Heart left ventricle (tissue), 16 donors: ENCODE results near the gene ZNF219. TPM values are rescaled to one million over a fixed set of nuclear protein-coding genes. Genes with fewer than 3 reads are reported as not detected.

Source experiments
- ATAC-seq, 4 donors: fragments of 200-7000 bp; cut with Tn5 transposase; one replicate each; pipeline ENCODE4 v1.9.1; 2020 to 2022; ENCODE audit warnings: moderate library complexity in 4 of 4, mild to moderate bottlenecking in 3 of 4, moderate number of reproducible peaks in 1 of 4
- DNase-seq, 5 donors: peaks; one replicate each; pipeline ENCODE4 v3.0.0-alpha.2; 2020
- H3K27ac ChIP-seq, 12 donors: fragments of 200-600 bp; sonication (generic) in 4 of 12; one replicate each; pipeline versions ENCODE4 v1.5.0 to v1.8.0; 2016 to 2022; ENCODE audit warnings: mild to moderate bottlenecking in 2 of 12
- H3K27me3 ChIP-seq, 9 donors: fragments of 200-600 bp; sonication (generic) in 2 of 9; one replicate each; pipeline versions ENCODE4 v1.5.1 to v1.8.0; 2016 to 2022; ENCODE audit warnings: mild to moderate bottlenecking in 3 of 9
- H3K36me3 ChIP-seq, 9 donors: fragments of 200-600 bp; sonication (generic) in 2 of 9; one replicate each; pipeline versions ENCODE4 v1.5.0 to v1.8.0; 2018 to 2022; ENCODE audit warnings: mild to moderate bottlenecking in 2 of 9
- H3K4me1 ChIP-seq, 12 donors: fragments of 200-600 bp; sonication (generic) in 4 of 12; one replicate each; pipeline versions ENCODE4 v1.5.0 to v1.8.0; 2016 to 2022; ENCODE audit warnings: mild to moderate bottlenecking in 3 of 12
- H3K4me3 ChIP-seq, 12 donors: fragments of 200-600 bp; sonication (generic) in 4 of 12; one replicate each; pipeline versions ENCODE4 v1.5.0 to v1.8.0; 2017 to 2022; ENCODE audit warnings: mild to moderate bottlenecking in 9 of 12, moderate library complexity in 4 of 12
- H3K9me3 ChIP-seq, 12 donors: fragments of 200-600 bp; sonication (generic) in 4 of 12; one replicate each; pipeline versions ENCODE4 v1.5.0 to v1.8.0; 2016 to 2022; ENCODE audit warnings: mild to moderate bottlenecking in 1 of 12
- POLR2A ChIP-seq, 2 donors: fragments of 450-650 bp; IDR thresholded peaks; one replicate each; pipeline ENCODE4 v1.6.1; 2017; ENCODE audit warnings: antibody characterized with exemption in 2 of 2, mild to moderate bottlenecking in 2 of 2, moderate library complexity in 2 of 2
- WGBS, 4 donors: extraction: QIAGEN DNeasy Blood & Tissue Kit in 2 of 4; methylation state at CpG; one replicate each; pipeline versions ENCODE4 v1.1.5 to v1.1.7; 2013 to 2018; 5-methylcytosine and 5-hydroxymethylcytosine counted together
- intact Hi-C, 10 donors: fragments of 100-400 bp; cut with DNase I; formaldehyde crosslinking; loops; one replicate each; pipeline versions ENCODE4 v1.11.1 to v1.14.2; 2022
- polyA plus RNA-seq, 2 donors: library from polyadenylated mRNA; stranded (reverse); fragments of 200-250 nt; gene quantifications; one replicate each; pipeline ENCODE4 v1.2.3, GENCODE V29; 2013
- total RNA-seq, 9 donors: library from RNA; depleted of rRNA in 2 of 9; stranded (reverse); fragments of >200 nt in 2 of 9; fragmentation: NEBNext Ultra II Directional in 3 of 9; extraction: Animal tissue kit (Norgen Biotek cat#: 25700) in 3 of 9; gene quantifications; one replicate each; pipeline versions ENCODE4 v1.1.0 to v1.2.4, GENCODE V29; 2016 to 2023
- TF ChIP-seq, protein P1 (sequence below), 12 donors: fragments of 200-600 bp; sonication (generic) in 4 of 12; IDR thresholded peaks; one replicate each; pipeline versions ENCODE4 v1.5.0 to v1.8.0; 2018 to 2022; ENCODE audit warnings: antibody characterized with exemption in 12 of 12, mild to moderate bottlenecking in 5 of 12
- donor health status: ischemic (EF 13 %, LVEDD 7.1; RV severe dilation, severe dysfunction).
- donor health status: healthy with polysubstance abuse.
- donor health status: DM: no; HTN: yes; CAD: no.
- donor health status: DM: no; HTN: no; CAD: no.
- donor health status: ischemic (EF 25% LVEDD 6.9; RV normal size, moderate dysfunction).
- donor health status: ischemic (EF 25% LVEDD 5.7; RV mildly dilated, moderate dysfunction).
- donor health status: healthy.
- donor health status: DM: yes; HTN: yes; CAD: no.
- donor health status: ischemic (EF 35%, LVEDD 5.7; RV mildly dilated, moderate dysfunction).
- donor health status: nonischemic (EF 11% LVEDD 7.7; RV severe dilation, severe dysfunction).
- donor health status: DM: yes; HTN: yes; CAD: no.
- donor health status: PGD.
- donor health status: ischemic (EF 29% LVEDD 5.4; RV normal size, mild dysfunction).
- donor health status: nonischemic (EF 23%, LVEDD 6.1; RV moderate dilation, normal function).

ZNF219 gene
- total and polyA plus RNA-seq, 11 donors = 33.9 to 97.9 (median 43.0) TPM

GRCh38 chr14:21118933-21119332 lies 20.5 kb upstream of the ZNF219 start:
- H3K27ac ChIP-seq = no peak overlapping the region
- H3K4me3 ChIP-seq = no peak overlapping the region
- no peak for DNase-seq
- H3K36me3 ChIP-seq = no peaks in the 10 kb centered on the region
- WGBS, 4 donors = 94 to 96% (median 94%) methylated on average over 3 of the region's 3 CpGs
- no peak for ATAC-seq
- intact Hi-C loops = no loop called here
- H3K27me3 ChIP-seq = peaks cover 0 to 9% (median 0%) of the 10 kb centered on the region in 9 donors
- H3K4me1 ChIP-seq = no peaks in the 10 kb centered on the region
- H3K9me3 ChIP-seq = no peaks in the 10 kb centered on the region
- TF ChIP-seq, protein P1, sequence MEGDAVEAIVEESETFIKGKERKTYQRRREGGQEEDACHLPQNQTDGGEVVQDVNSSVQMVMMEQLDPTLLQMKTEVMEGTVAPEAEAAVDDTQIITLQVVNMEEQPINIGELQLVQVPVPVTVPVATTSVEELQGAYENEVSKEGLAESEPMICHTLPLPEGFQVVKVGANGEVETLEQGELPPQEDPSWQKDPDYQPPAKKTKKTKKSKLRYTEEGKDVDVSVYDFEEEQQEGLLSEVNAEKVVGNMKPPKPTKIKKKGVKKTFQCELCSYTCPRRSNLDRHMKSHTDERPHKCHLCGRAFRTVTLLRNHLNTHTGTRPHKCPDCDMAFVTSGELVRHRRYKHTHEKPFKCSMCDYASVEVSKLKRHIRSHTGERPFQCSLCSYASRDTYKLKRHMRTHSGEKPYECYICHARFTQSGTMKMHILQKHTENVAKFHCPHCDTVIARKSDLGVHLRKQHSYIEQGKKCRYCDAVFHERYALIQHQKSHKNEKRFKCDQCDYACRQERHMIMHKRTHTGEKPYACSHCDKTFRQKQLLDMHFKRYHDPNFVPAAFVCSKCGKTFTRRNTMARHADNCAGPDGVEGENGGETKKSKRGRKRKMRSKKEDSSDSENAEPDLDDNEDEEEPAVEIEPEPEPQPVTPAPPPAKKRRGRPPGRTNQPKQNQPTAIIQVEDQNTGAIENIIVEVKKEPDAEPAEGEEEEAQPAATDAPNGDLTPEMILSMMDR (IDR thresholded peaks at IDR 0.05) = no peak
- no peak for TF ChIP-seq POLR2A (IDR thresholded peaks at IDR 0.05)

GRCh38 chr14:21113369-21113768 lies 14.9 kb upstream of the ZNF219 start:
- Histone ChIP-seq H3K9me3 (no peaks in the 10 kb centered on the region), H3K4me3 (no peak overlapping the region), H3K4me1 (no peaks in the 10 kb centered on the region), H3K27me3 (no peaks in the 10 kb centered on the region), H3K36me3 (no peaks in the 10 kb centered on the region), H3K27ac (no peak overlapping the region)
- intact Hi-C loops = no loop called here
- no peak for DNase-seq
- WGBS, 4 donors = 95 to 99% (median 97%) methylated on average over 2 of the region's 2 CpGs
- ATAC-seq = no peak
- TF ChIP-seq POLR2A (IDR thresholded peaks at IDR 0.05) = no peak
- TF ChIP-seq, protein P1 (IDR thresholded peaks at IDR 0.05) = no peak

DNA sequence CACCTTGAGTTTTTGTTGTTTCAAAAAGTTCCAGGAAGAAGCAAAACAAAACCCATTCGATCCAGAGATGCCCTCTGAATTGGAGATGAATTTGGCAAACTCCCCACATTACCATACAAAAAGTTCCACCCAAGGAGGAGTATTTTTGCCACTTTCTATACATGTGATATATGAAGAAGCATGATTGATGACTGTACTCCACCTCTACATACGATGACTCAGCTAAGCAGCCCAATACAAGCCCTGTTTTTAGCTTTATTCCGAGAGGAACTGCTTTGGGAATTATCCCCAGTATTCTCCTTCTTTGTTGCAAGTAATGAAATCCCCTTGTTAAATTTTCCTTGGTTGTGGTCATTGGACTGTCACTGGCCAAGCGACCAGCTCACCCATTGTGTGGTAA lies 13.8 kb upstream of the ZNF219 start:
- Histone ChIP-seq H3K4me1 (peaks cover 0 to 2% (median under 1%) of the 10 kb centered on the region in 12 donors), H3K27me3 (no peaks in the 10 kb centered on the region), H3K9me3 (no peaks in the 10 kb centered on the region), H3K36me3 (no peaks in the 10 kb centered on the region), H3K4me3 (no peak overlapping the region), H3K27ac (no peak overlapping the region)
- TF ChIP-seq, protein P1 (IDR thresholded peaks at IDR 0.05) = no peak
- no peak for TF ChIP-seq POLR2A (IDR thresholded peaks at IDR 0.05)
- intact Hi-C loops = no loop called here
- no peak for DNase-seq
- WGBS, 4 donors = 84 to 90% (median 89%) methylated on average over 4 of the region's 4 CpGs
- ATAC-seq = no peak

DNA sequence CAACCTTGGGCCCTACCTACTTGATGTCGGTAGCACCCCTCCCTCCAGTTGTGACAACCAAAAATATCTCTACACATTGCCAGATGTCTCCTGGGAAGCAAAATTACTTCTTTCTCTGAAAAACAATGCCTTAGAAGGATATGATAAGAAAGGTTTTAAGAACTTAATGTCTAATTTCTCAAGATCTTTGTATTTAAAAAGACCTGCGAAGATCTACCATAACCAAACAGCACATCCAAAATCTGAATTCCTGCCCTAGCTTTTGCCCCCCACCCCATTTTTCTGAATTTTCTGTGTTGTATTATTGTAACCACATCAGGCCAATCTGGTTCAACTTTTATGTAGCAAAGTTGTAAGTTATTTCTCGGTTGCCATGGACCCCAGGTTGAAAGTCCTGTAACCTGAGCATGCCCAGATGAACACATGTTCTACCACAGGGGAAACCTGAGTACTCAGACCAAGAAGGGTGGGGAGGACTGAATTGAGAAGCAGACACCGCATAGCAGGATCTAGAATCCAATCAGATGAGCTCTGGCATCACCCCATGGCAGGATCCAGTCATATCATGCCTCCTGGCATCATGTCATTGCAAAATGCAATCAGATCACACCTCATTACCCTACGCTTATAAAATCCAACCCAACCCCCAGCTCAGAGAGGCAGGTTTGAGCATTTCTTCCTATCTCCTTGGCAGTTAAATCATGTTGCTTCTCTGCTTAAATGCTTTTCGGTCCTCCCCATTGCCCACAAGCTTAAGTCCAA lies 11.1 kb upstream of the ZNF219 start:
- 81 to 86% (median 84%) methylated on average over 6 of the region's 6 CpGs for WGBS, 4 donors
- intact Hi-C loops = loop anchor here (5.0 to 10.0 kb wide), 8 partner anchors 42 to 645 kb away; partner anchors contain the start of genes ANG (in 2 of the 10), RNASE4 (in 2 of the 10), PIP4P1 (in 1 of the 10) and PNP (in 1 of the 10)
- H3K4me3 ChIP-seq = no peak overlapping the region
- no peak for ATAC-seq
- no peak overlapping the region for H3K27ac ChIP-seq
- no peaks in the 10 kb centered on the region for H3K9me3 ChIP-seq
- TF ChIP-seq POLR2A (IDR thresholded peaks at IDR 0.05) = no peak
- TF ChIP-seq, protein P1 (IDR thresholded peaks at IDR 0.05) = no peak
- no peak for DNase-seq
- H3K27me3 ChIP-seq = no peaks in the 10 kb centered on the region
- H3K4me1 ChIP-seq = peaks cover 0 to 29% (median 23%) of the 10 kb centered on the region in 12 donors
- no peaks in the 10 kb centered on the region for H3K36me3 ChIP-seq
